Gastroesophageal sphincter (tissue), 3 donors: ENCODE data around the gene MRPL55.

Experiments used
- CTCF ChIP-seq, 4 experiments: fragments of 200-600 bp in 2 of 4; fragments of 450-650 bp in 2 of 4; sonication (generic) in 1 of 4; IDR thresholded peaks; one replicate each; pipeline ENCODE4 v1.5.1; 2017 to 2019; ENCODE audit warnings: antibody characterized with exemption in 4 of 4, mild to moderate bottlenecking in 2 of 4, moderate library complexity in 2 of 4
- POLR2AphosphoS5 ChIP-seq: sonication (generic); formaldehyde crosslinking; IDR thresholded peaks from one replicate; pipeline ENCODE4 v1.6.1; 2017; ENCODE audit warnings: antibody characterized with exemption

DNA sequence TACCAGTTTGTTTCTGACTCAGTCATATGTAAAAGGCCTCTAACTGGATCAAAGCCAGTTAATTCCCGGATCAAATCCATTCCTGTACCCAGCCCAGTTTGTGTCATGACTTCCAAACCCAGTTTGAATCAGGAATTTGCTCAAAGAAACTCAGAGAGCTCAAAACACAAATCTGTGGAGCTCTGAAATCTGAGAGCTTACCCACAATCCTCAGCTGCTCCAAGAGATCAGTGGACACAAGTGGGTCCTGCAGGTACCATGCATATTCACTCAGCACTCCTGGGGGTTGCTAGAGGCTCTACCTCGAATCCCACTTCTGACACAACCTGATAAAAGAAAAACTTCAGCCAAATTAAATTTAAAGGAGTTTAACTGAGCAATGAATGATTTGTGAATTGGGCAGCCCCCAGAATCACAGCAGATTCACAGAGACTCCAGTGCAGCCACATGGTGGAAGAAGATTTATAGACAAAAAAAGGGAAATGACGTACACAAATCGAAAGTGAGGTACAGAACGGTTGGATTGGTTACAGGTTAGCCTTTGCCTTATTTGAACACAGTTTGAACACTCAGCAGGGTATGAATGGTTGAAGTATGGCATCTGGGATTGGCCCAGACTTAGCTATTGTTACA, 11.9 kb upstream of the MRPL55 start:
- TF ChIP-seq CTCF (IDR thresholded peaks at IDR 0.05), result no peak
- TF ChIP-seq POLR2AphosphoS5, result no peak
